ENCODE measurements around the gene ZEB2.

The ZEB2 gene

DNA sequence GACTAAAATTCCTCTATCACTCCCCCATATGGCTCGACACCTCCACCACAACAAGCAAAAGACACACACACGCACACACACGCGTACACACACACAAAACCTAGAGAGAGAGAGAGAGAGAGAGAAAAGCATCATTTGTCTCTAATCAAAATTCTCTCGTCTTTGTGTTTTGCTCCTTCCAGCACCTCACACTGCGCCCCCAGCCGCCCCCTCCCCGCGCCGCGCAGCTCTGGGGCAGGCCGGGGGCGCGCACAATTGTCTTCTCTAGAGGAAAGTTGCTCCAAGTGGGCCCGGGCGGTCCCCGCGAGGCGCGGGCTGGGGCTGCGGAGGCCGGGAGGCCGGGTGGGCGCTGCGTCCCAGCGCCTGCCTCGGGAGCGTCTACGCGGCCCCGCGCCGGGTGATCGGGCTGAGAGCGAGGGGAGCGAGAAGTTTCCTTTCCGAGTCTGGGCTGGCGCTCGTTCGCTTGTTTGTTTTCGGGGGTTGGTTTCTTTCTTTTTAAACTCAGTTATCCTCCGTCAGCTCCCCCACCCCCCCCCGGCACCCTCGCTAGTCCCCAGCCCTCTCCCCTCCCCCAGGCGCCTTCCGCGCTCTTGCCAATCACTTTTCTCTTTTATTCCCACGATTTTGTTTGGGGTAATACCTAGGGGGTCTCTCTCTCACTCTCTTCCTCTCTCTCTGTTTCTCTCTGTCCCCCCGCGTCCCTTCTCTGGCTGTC lies 4.1 kb downstream of the ZEB2 start:
- DNase-seq (ENCODE audit: low read depth): no peak
- TF ChIP-seq, protein P1, sequence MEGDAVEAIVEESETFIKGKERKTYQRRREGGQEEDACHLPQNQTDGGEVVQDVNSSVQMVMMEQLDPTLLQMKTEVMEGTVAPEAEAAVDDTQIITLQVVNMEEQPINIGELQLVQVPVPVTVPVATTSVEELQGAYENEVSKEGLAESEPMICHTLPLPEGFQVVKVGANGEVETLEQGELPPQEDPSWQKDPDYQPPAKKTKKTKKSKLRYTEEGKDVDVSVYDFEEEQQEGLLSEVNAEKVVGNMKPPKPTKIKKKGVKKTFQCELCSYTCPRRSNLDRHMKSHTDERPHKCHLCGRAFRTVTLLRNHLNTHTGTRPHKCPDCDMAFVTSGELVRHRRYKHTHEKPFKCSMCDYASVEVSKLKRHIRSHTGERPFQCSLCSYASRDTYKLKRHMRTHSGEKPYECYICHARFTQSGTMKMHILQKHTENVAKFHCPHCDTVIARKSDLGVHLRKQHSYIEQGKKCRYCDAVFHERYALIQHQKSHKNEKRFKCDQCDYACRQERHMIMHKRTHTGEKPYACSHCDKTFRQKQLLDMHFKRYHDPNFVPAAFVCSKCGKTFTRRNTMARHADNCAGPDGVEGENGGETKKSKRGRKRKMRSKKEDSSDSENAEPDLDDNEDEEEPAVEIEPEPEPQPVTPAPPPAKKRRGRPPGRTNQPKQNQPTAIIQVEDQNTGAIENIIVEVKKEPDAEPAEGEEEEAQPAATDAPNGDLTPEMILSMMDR (IDR thresholded peaks at IDR 0.05; ENCODE audit: insufficient read depth, low read depth, low read length, missing control alignments): no peak
- H3K4me3 ChIP-seq (ENCODE audit: low read depth, low read length): peak overlapping the region; percentile 50

- no peak overlapping the region for H3K4me3 ChIP-seq (ENCODE audit: low read depth, low read length)
- no peak for DNase-seq (ENCODE audit: low read depth)
- TF ChIP-seq, protein P1 (IDR thresholded peaks at IDR 0.05; ENCODE audit: insufficient read depth, low read depth, low read length, missing control alignments): no peak
These were observed 4.7 kb downstream of the ZEB2 start for GRCh38 chr2:144515099-144515695.

DNA sequence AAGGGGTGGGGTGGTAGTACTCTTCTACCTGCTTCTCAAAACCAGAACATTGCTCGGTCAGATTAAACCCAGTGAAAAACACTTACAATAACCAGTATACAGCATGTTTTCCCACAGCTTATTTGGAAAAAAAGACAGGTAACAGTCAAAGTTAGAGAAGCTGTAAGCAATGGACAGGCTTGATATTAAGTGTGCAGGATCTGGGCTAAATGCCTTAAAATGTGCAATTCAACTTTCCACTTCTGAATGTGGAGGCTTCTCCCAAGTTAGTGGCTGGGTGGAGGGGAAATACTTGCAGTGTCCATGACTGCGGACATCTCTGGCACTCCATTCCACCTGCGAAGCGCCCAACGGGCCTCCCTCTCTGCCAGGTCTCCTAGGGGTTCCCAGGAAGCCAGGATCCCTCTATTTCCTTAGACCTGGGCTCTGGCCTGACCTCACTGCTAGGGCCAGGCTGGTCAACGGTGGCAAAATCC lies 5.3 kb downstream of the ZEB2 start:
- TF ChIP-seq, protein P1 (IDR thresholded peaks at IDR 0.05; ENCODE audit: insufficient read depth, low read depth, low read length, missing control alignments): no peak
- DNase-seq (ENCODE audit: low read depth): no peak
- no peak overlapping the region for H3K4me3 ChIP-seq (ENCODE audit: low read depth, low read length)

DNA sequence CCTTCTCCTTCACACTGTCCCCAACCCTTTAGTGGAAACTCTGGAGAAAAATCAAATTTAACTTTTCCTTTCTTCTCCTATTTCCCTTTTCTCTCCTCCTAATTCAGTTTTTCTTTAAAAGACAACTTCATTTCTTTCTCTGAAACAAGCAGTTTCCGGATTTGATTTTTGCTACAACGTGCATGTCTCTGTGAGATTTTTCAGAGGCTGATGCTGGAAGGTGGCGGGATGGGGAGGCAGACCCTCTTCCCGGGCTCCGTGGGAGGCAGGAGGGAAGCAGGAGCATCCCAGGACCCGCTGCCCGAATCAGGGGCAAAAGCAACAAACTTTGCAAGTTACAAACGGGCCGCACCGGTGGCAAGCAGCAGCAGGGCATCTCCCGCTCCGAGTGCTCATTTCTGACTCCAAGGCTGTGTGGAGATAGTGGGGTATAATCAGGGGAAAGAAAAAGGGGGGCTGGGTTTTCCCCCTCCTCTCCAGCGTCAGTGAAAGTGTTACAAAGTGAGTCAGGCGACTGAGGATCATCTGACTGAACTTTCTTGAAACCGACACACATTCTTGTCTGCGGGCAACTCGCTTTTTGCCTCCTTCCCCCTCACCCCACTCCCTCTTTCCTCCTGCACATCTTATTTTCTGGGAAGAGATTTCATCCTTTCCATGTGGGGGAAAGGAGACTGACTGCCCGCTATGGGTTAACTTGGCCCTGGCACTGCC lies 6.4 kb downstream of the ZEB2 start:
- TF ChIP-seq, protein P1 (IDR thresholded peaks at IDR 0.05; ENCODE audit: insufficient read depth, low read depth, low read length, missing control alignments): no peak
- no peak overlapping the region for H3K4me3 ChIP-seq (ENCODE audit: low read depth, low read length)
- DNase-seq (ENCODE audit: low read depth): no peak

DNA sequence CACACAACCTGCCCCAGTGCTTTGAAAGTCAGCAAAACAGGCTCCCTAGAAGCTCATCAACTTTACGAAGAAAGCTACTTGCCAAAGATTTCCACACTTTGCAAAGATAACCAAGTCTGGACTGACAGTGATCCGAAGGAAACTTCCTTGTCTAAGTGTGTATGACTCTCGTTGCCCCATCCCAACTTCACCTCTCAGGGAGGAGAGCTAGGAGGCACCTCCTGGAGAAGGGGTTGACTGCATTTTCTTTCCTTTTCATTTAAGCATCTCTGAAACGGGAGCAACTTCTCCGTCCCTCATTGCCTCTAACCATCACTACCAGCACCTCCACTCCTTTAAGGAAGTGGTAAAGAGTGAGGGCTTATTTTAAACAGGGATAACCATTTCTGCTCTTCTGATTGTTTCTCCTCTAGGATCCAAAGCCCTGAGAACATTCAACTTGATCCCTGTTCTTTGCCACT lies 7.0 kb downstream of the ZEB2 start:
- no peak for DNase-seq (ENCODE audit: low read depth)
- H3K4me3 ChIP-seq (ENCODE audit: low read depth, low read length): no peak overlapping the region
- TF ChIP-seq, protein P1 (IDR thresholded peaks at IDR 0.05; ENCODE audit: insufficient read depth, low read depth, low read length, missing control alignments): no peak

DNA sequence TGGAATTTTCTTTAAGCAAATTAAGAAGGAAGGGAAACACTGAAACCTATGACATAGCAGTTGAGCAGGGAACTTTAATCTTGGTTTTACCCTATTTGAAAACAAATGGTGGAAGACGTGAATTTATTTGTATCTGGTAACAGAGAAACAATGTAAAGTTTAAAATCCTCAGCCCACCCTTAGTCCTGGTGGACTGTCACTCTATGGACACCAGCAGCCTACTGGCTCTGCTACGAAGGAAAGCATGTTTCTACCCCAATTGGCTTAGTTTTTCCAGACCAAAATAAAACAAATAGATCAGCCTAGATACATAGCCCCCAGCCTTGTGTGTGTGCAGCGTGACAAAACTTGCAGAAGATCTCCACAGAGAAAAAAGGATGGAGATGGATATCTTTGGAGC lies 7.4 kb downstream of the ZEB2 start:
- DNase-seq (ENCODE audit: low read depth): no peak
- H3K4me3 ChIP-seq (ENCODE audit: low read depth, low read length): no peak overlapping the region
- TF ChIP-seq, protein P1 (IDR thresholded peaks at IDR 0.05; ENCODE audit: insufficient read depth, low read depth, low read length, missing control alignments): no peak

Data from GM12865 (cell line).